Muscle of leg (tissue), 11 donors: Measurements from ENCODE around the gene YJEFN3. TPM values are rescaled to one million over a fixed set of nuclear protein-coding genes. Genes with fewer than 3 reads are reported as not detected.

Source experiments
- DNase-seq: peaks from one replicate; pipeline ENCODE4 v3.0.0; 2013
- H3K27ac ChIP-seq: one replicate; pipeline ENCODE4 v1.5.1; 2013; ENCODE audit warnings: mild to moderate bottlenecking, low read length, control low read depth
- H3K27me3 ChIP-seq: one replicate; pipeline ENCODE4 v1.6.1; 2013; ENCODE audit warnings: low read length; ENCODE audit not compliant: control insufficient read depth, insufficient read depth
- H3K36me3 ChIP-seq: one replicate; pipeline ENCODE4 v1.6.1; 2013; ENCODE audit warnings: low read length; ENCODE audit not compliant: control insufficient read depth, insufficient read depth
- H3K4me1 ChIP-seq: one replicate; pipeline ENCODE4 v1.6.1; 2013; ENCODE audit warnings: low read length; ENCODE audit not compliant: control insufficient read depth, insufficient read depth
- H3K4me3 ChIP-seq: one replicate; pipeline ENCODE4 v1.5.1; 2013; ENCODE audit warnings: low read length, control low read depth
- H3K9me3 ChIP-seq: replicated peaks from 2 replicates; pipeline ENCODE4 v1.6.1; 2013; ENCODE audit warnings: low read depth, low read length; ENCODE audit not compliant: control insufficient read depth
- WGBS: methylation state at CpG from one replicate; pipeline ENCODE4 v1.1.5; 2013; ENCODE audit warnings: missing lambda C conversion rate; ENCODE audit not compliant: insufficient coverage; 5-methylcytosine and 5-hydroxymethylcytosine counted together
- polyA plus RNA-seq, 8 donors: library from polyadenylated mRNA; unstranded; fragments of 120-200 nt; gene quantifications; one replicate each; pipeline versions ENCODE4 v1.2.1 to v1.2.3, GENCODE V29; 2013; ENCODE audit warnings: inconsistent platforms in 1 of 8, low replicate concordance in 1 of 8; ENCODE audit not compliant: insufficient read length in 8 of 8, insufficient read depth in 1 of 8
- total RNA-seq: library from RNA; stranded (reverse); fragments of 120-200 nt; gene quantifications from one replicate; pipeline ENCODE4 v1.2.4, GENCODE V29; 2013

The YJEFN3 gene
- total and polyA plus RNA-seq, 9 donors, result 1.6 to 10.7 (median 6.9) TPM

DNA sequence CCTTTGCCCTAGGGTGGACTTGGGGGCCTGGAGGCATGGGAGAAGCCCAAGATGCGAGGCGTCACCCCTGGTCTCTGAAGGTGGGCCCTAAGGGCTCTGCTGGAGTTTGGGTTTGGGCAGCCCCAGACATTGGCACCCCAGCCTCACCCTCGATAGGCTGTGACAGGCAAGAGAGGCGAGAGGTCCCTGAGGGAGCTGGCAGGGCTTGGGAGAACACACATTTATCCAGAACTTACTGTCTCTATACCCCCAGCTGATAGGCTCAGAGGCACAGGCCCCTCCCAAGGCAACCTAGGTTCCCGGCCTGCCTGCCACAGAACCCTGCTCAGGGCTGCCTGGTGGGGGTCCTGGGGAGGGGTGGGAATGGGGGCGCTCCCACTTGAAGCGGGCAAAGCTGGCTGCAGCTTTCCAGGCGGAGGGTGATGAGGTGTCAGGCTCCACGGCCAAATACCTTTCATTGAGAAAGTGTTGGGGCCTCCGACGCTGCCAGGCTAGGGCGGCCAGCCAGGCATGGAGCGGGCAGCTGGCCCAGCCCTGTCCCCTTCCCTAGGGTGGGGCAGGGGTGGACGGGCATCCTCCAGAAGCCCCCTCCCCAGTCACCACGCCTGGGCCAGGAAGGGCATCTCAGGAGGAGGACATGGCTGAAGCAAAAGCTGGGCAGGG lies 19.1 kb downstream of the YJEFN3 start:
- H3K9me3 ChIP-seq, result peaks cover 5% of the 10 kb centered on the region
- DNase-seq, result no peak
- 66% methylated on average over 4 of the region's 15 CpGs for WGBS
- H3K27ac ChIP-seq, result peak overlapping the region; percentile 29
- H3K36me3 ChIP-seq, result no peaks in the 10 kb centered on the region
- no peak overlapping the region for H3K4me3 ChIP-seq
- peaks cover 16% of the 10 kb centered on the region for H3K4me1 ChIP-seq
- peaks cover 13% of the 10 kb centered on the region for H3K27me3 ChIP-seq

GRCh38 chr19:19548915-19549759 lies 20.4 kb downstream of the YJEFN3 start:
- Histone ChIP-seq H3K4me3 (no peak overlapping the region), H3K27ac (peak overlapping the region; percentile 67), H3K27me3 (peaks cover 13% of the 10 kb centered on the region), H3K9me3 (peaks cover 5% of the 10 kb centered on the region), H3K36me3 (no peaks in the 10 kb centered on the region), H3K4me1 (peaks cover 16% of the 10 kb centered on the region)
- WGBS, result 37% methylated on average over 12 of the region's 13 CpGs
- peak; percentile 76 for DNase-seq

DNA sequence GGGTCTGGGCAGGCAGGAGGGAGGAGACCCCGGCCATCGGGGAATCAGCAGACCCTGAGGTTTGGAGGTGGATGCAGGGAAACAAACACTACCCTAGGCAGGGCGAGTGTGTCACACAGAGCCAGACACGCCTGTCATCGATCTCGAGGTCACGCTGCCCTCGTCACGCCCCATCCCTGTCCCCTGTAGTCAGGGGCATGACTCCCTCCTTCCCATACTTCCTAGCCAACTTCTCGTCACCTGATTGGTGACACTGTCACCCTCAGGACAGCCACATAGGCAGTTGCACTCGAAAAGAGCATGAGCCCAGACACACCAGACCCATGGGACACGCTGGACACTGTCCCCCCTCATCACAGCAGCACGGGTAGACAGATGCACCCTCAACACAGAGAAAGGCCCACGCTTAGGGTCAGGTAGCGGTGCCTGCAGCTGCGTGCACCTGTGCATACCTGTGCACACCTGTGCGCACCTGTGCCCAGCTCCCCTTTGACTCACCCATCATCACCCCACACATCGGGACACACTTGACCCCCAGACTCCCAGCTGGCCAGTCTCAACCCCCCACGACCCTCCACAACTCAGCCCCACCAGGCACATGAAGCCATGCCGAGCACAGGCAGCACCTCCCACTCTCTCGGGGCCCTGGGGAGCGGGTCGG lies 21.2 kb downstream of the YJEFN3 start:
- Histone ChIP-seq H3K4me1 (peaks cover 16% of the 10 kb centered on the region), H3K27me3 (peaks cover 13% of the 10 kb centered on the region), H3K27ac (peak overlapping the region; percentile 67), H3K36me3 (no peaks in the 10 kb centered on the region), H3K4me3 (no peak overlapping the region), H3K9me3 (peaks cover 5% of the 10 kb centered on the region)
- DNase-seq, result no peak
- 60% methylated on average over 19 of the region's 23 CpGs for WGBS

- Histone ChIP-seq H3K27me3 (peaks cover 13% of the 10 kb centered on the region), H3K4me1 (peaks cover 16% of the 10 kb centered on the region), H3K27ac (peak overlapping the region; percentile 67), H3K4me3 (no peak overlapping the region), H3K36me3 (no peaks in the 10 kb centered on the region), H3K9me3 (peaks cover 5% of the 10 kb centered on the region)
- peak; percentile 75 for DNase-seq
- 13% methylated on average over 5 of the region's 8 CpGs for WGBS
Observed at GRCh38 chr19:19550485-19550929, 21.8 kb downstream of the YJEFN3 start.

DNA sequence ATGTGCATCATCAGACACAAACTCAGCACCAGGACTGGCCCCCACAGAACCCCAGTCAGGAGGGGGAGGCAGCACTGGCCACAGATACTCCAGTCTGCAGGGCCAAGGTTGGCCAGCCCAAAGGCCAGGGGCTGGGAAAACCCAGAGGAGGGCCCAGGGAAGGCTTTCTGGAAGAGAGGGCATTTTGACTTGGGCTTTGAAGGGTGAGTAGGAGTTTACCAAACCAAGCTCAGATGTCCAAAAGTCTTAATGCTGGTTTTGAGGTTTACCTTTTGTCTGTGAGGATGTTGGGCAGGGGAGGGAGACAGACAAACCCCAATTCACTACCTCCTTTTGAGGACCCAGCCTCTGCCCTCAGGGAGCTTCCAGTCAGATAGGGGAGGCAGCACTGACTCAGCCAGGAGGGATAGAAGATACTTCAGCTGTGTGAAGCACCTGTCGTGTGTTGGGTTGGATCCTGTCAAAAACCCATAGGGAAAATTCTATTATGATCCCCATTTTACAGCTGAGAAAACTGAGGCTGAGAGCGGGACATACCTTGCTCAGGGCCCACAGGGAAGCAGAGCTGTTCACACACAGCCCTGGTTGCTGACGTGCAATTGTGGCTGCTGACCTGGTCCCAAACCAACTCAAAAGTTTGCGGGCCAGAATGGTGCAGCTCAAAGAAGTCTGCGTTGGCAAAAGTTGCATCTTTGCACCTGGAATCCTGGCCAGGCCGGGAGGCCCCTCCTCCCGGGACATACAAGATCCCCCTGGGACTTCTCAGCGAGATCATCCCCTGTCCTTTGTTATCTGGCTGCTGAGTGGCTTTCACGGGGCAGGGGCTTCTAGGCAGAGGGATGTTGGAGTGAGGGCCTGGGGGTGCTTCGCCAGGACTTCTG lies 22.5 kb downstream of the YJEFN3 start:
- no peak overlapping the region for H3K4me3 ChIP-seq
- 46% methylated on average over 4 of the region's 10 CpGs for WGBS
- H3K27me3 ChIP-seq, result peaks cover 13% of the 10 kb centered on the region
- H3K4me1 ChIP-seq, result peaks cover 16% of the 10 kb centered on the region
- no peaks in the 10 kb centered on the region for H3K36me3 ChIP-seq
- peak; percentile 69 for DNase-seq
- peak overlapping the region; percentile 67 for H3K27ac ChIP-seq
- H3K9me3 ChIP-seq, result peaks cover 5% of the 10 kb centered on the region

GRCh38 chr19:19551853-19552192 lies 23.1 kb downstream of the YJEFN3 start:
- 27% methylated on average over 14 of the region's 14 CpGs for WGBS
- DNase-seq, result peak; percentile 73

DNA sequence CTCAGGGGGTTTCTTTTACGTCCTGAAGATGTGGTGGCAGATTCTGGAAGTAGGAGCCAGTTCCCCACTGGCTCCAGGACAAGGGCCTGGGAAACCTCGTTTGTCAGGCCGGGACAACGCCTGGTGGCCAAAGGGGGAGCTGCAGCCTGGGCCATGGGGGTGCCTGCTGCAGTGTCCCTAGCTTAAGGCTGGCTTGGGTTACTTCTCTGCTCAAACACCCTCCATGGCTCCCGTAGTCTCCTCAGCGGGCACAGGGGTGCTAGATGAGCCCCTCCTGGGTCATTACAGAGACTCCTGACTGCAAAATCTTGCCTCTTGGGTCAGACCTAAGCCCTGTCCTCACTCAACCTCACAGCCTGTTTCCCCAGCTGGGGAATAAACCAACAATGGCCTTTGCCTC lies 24.1 kb downstream of the YJEFN3 start:
- Histone ChIP-seq H3K27ac (no peak overlapping the region), H3K27me3 (peaks cover 13% of the 10 kb centered on the region), H3K4me1 (peaks cover 16% of the 10 kb centered on the region), H3K9me3 (peaks cover 5% of the 10 kb centered on the region), H3K4me3 (no peak overlapping the region), H3K36me3 (no peaks in the 10 kb centered on the region)
- peak; percentile 55 for DNase-seq
- 32% methylated on average over 6 of the region's 6 CpGs for WGBS

More at GRCh38 chr19:19551853-19552192, 23.1 kb downstream of the YJEFN3 start:
- H3K4me3 ChIP-seq, result no peak overlapping the region
- peaks cover 16% of the 10 kb centered on the region for H3K4me1 ChIP-seq
- H3K36me3 ChIP-seq, result no peaks in the 10 kb centered on the region
- H3K27me3 ChIP-seq, result peaks cover 13% of the 10 kb centered on the region
- peaks cover 5% of the 10 kb centered on the region for H3K9me3 ChIP-seq
- peak overlapping the region; percentile 51 for H3K27ac ChIP-seq

DNA sequence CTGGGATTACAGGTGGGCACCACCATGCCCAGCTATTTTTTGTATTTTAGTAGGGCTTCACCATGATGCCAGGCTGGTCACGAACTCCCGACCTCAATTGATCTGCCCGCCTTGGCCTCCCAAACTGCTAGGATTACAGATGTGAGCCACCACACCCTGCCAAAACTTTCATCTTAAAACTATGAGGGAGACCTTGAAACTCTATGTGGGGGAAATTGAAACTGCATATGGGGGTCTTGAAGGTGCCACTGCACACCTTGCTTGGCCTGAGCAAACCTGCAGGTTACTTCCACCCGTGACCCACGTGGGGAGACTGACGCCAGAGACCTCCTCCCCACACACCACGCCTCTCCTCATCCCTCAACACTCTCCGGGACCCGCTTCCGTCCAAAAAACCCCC lies 25.0 kb downstream of the YJEFN3 start:
- DNase-seq, result no peak
- Histone ChIP-seq H3K27me3 (peaks cover 9% of the 10 kb centered on the region), H3K27ac (no peak overlapping the region), H3K9me3 (peaks cover 5% of the 10 kb centered on the region), H3K4me1 (peaks cover 16% of the 10 kb centered on the region), H3K36me3 (no peaks in the 10 kb centered on the region), H3K4me3 (no peak overlapping the region)
- WGBS, result 93% methylated on average over 3 of the region's 10 CpGs

- Histone ChIP-seq H3K27ac (no peak overlapping the region), H3K4me1 (peaks cover 16% of the 10 kb centered on the region), H3K9me3 (peaks cover 5% of the 10 kb centered on the region), H3K4me3 (no peak overlapping the region), H3K27me3 (peaks cover 3% of the 10 kb centered on the region), H3K36me3 (no peaks in the 10 kb centered on the region)
- DNase-seq, result peak; percentile 39
- WGBS, result 68% methylated on average over 25 of the region's 34 CpGs
Observed at GRCh38 chr19:19554074-19555023, 25.6 kb downstream of the YJEFN3 start.
